ENCODE data around the gene BPHL. TPM values are rescaled to one million over a fixed set of nuclear protein-coding genes. Genes with fewer than 3 reads are reported as not detected.
A peak's percentile ranks its signal among the peaks of the same experiment; 100 is the strongest.
"Not testable (repeated sequence)": the region's sequence is repeated elsewhere in the genome, so short reads cannot be mapped to it uniquely, and the experiment has no call there.

BPHL gene
- polyA plus RNA-seq, 2 of the 4 experiments (the other 2 are of a cell fraction), result 16.5 to 25.5 TPM

DNA sequence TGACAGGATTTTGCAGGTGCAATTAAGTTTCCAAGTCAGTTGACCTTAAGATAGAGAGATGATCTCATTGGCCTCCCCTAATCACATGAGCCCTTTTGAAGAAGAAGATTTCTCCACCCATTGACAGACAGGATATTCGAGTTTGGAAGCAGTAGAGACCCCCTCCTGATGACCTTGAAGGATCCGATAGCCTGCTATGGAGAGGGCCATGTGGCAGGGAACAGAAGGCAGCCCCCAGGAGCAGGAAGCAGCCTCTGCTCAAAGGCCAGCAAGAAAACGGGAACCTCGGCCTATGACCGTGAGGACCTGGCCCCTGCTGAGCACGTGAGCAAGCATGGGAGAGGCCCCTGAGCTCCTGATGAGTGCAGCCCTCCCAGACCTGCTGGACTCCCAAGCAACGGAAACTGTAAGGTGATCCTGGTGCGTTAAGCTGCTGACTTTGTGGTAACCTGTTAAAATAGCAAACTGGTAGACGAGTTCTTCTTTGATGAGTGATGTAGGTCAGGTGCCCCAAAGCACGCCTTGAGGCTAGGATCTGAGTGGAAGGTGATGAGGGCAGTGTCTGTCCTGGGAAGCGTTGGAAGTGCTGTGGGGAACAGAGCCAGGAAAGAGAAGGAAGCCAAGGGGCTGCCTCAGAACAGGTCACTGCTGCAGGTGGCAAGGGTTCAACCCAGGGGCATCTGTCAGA, 57.3 kb downstream of the BPHL start:
- no peak overlapping the region for H3K4me3 ChIP-seq
- H3K9me3 ChIP-seq, result no peaks in the 10 kb centered on the region
- CTCF ChIA-PET, result no interaction called here
- POLR2A ChIA-PET, result no interaction called here
- peaks cover 9% of the 10 kb centered on the region; the same call in 2 of the 3 replicates for H3K4me1 ChIP-seq
- no peak overlapping the region; a peak in 1 of 6 replicates for H3K27ac ChIP-seq
- no peak for ATAC-seq
- WGBS (ENCODE audit: missing lambda C conversion rate), result 79% methylated on average over 10 of the region's 11 CpGs
- no peak overlapping the region for H3K4me2 ChIP-seq
- no peak for DNase-seq (ENCODE audit: low read depth in 1 of 2, low spot score in 1 of 2)
- TF ChIP-seq, protein P1, sequence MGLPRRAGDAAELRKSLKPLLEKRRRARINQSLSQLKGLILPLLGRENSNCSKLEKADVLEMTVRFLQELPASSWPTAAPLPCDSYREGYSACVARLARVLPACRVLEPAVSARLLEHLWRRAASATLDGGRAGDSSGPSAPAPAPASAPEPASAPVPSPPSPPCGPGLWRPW (IDR thresholded peaks at IDR 0.05), result no peak
- no peak for TF ChIP-seq POLR2AphosphoS2 (conservative IDR thresholded peaks at IDR 0.05; ENCODE audit: low read length)
- no peak for TF ChIP-seq JUN (IDR thresholded peaks at IDR 0.05)
- no peak for TF ChIP-seq ESRRA (IDR thresholded peaks at IDR 0.05; ENCODE audit: borderline replicate concordance, low read length)
- TF ChIP-seq, protein P2, sequence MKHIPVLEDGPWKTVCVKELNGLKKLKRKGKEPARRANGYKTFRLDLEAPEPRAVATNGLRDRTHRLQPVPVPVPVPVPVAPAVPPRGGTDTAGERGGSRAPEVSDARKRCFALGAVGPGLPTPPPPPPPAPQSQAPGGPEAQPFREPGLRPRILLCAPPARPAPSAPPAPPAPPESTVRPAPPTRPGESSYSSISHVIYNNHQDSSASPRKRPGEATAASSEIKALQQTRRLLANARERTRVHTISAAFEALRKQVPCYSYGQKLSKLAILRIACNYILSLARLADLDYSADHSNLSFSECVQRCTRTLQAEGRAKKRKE (CRISPR knock-in tag; IDR thresholded peaks at IDR 0.05; ENCODE audit: low read depth), result no peak
- TF ChIP-seq CBX8 (IDR thresholded peaks at IDR 0.05), result no peak
- TF ChIP-seq, protein P3, sequence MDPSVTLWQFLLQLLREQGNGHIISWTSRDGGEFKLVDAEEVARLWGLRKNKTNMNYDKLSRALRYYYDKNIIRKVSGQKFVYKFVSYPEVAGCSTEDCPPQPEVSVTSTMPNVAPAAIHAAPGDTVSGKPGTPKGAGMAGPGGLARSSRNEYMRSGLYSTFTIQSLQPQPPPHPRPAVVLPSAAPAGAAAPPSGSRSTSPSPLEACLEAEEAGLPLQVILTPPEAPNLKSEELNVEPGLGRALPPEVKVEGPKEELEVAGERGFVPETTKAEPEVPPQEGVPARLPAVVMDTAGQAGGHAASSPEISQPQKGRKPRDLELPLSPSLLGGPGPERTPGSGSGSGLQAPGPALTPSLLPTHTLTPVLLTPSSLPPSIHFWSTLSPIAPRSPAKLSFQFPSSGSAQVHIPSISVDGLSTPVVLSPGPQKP (IDR thresholded peaks at IDR 0.05; ENCODE audit: low read depth, low read length), result no peak
- no peak for FAIRE-seq

DNA sequence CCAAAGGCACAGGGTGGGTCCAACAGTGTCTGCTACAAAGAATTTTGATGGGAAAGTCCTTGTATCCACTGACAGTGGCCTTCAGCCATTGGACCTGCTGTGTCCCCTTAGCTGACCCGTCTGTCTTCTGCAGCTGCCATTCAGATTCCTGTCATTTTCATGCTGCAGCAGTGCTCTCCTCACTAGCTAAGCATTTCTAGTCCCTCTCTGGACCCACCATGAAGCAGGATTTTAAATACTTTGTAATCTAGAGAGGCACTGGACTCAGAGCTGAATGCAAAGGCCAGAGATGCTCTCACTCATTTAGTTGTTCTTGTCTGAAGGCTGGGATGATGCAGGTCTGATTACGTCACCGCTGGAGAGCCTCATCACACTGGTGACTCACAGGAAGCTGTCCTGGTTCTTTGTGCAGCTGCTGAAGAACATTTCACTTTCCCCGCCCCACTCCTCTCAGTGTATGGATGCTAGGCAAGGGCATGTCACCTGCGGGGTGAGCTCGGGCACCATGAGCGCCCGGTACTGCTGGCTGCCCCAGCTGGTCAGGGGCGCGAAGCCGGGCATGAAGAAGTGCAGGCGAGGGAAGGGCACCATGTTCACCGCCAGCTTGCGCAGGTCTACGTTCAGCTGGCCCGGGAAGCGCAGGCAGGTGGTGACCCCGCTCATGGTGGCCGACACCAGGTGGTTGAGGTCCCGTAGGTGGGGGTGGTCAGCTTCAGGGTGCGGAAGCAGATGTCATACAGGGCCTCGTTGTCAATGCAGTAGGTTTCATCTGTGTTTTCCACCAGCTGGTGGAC, 58.2 kb downstream of the BPHL start:
- Histone ChIP-seq H3K27ac (peak overlapping the region in 1 of 2 experiments; percentile 37; a peak in 2 of 6 replicates), H3K4me3 (no peak overlapping the region), H3K4me1 (peaks cover 9% of the 10 kb centered on the region; the same call in 2 of the 3 replicates), H3K4me2 (peak overlapping the region; percentile 28; the same call in 2 of the 3 replicates), H3K9me3 (no peaks in the 10 kb centered on the region)
- TF ChIP-seq FOSL2 (IDR thresholded peaks at IDR 0.05) (no peak), FOSL2 (CRISPR knock-in tag; IDR thresholded peaks at IDR 0.05) (peak; percentile 80), GATA3 (IDR thresholded peaks at IDR 0.05; ENCODE audit: borderline replicate concordance) (no peak), CBX8 (IDR thresholded peaks at IDR 0.05) (no peak)
- CTCF ChIA-PET, result interaction anchor here (0.9 to 1.5 kb wide), 2 partner anchors 43 to 75 kb away, joined by 3 read pairs; no protein-coding TSS in a partner anchor
- DNase-seq (ENCODE audit: low read depth in 1 of 2, low spot score in 1 of 2) (peak; percentile 57 to 75), FAIRE-seq (no peak), ATAC-seq (peak; percentile 90 to 96)
- POLR2A ChIA-PET, result interaction anchor here (0.6 to 1.0 kb wide), 2 partner anchors 32 to 58 kb away, joined by 3 to 5 read pairs; partner anchors contain the start of gene BPHL
- 67% methylated on average over 16 of the region's 22 CpGs for WGBS (ENCODE audit: missing lambda C conversion rate)

DNA sequence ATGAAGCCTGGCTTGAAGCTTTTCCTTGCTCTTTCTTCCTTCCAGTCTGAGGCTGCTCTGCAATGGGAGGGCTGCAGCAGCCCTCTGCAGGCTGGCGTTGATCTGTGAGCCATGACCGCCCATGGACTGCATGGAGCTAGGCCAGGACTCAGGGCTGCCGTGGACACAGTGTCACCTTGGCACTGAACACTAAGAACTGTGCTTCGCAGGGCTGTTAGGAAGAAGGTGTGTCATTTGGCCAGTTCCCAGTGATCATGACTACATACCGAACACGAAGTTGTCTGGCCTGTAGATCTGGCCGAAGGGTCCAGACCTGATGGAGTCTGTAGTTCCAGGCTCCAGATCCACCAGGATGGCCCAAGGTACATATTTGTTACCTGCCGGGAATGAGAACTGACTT, 60.2 kb downstream of the BPHL start:
- POLR2A ChIA-PET; H3K4me1 ChIP-seq; DNase-seq (ENCODE audit: low read depth in 1 of 2, low spot score in 1 of 2); CTCF ChIA-PET; H3K4me3 ChIP-seq; H3K4me2 ChIP-seq; ATAC-seq; H3K27ac ChIP-seq; H3K9me3 ChIP-seq; FAIRE-seq: not testable (repeated sequence)
- WGBS (ENCODE audit: missing lambda C conversion rate), result 77% methylated on average over 5 of the region's 8 CpGs

DNA sequence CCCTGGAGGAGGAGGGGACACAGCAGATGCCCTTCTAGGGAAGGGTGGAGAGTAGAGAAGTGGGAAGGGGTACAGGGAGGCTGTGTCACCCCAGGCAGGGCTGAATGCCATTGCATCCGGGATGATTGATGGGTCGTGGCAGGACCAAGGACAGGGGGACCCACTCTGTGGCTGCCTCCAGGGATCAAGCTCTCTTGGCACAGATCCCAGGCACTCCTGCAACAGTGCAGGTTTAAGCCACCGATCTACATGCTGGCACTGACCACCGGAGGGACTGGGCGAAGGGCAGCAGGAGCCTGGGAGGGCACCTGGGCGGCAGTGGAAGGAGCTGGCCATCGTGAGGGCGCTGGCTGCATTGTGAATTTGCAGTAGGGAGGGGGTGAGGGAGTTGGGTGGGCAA, 61.4 kb downstream of the BPHL start:
- peak; percentile 48 to 69; a peak in 4 of 6 replicates for ATAC-seq
- H3K9me3 ChIP-seq; POLR2A ChIA-PET; H3K27ac ChIP-seq; H3K4me1 ChIP-seq; H3K4me2 ChIP-seq; FAIRE-seq; DNase-seq (ENCODE audit: low read depth in 1 of 2, low spot score in 1 of 2); CTCF ChIA-PET; H3K4me3 ChIP-seq: not testable (repeated sequence)
- 20% methylated on average over 1 of the region's 8 CpGs for whole genome bisulfite sequencing (ENCODE audit: missing lambda C conversion rate)

DNA sequence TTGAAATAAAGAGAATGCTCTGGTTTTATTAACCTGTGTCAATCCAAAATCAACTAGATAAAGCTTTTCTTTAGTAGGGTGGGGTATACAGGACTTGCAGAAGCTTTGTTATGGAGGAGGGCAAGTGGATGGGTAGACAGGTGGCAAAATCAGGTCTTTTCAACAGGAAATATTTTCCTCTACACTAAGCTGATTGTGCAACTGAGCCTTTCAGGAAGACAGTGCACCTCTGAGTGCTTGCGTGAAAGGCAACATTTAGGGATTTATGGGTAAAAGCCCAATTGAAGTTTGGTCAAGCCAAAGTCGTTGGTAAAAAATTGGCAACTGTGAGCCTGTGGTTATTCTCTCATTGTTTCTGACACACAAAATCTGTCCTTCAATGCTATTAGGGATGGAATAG, 62.6 kb downstream of the BPHL start:
- FAIRE-seq (no peak), DNase-seq (ENCODE audit: low read depth in 1 of 2, low spot score in 1 of 2) (no peak), ATAC-seq (no peak)
- ChIA-PET POLR2A (no interaction called here), CTCF (interaction anchor here (0.6 kb wide), 1 partner anchor 31 kb away, joined by 3 read pairs; no protein-coding TSS in a partner anchor)
- 50% methylated on average over 2 of the region's 2 CpGs for WGBS (ENCODE audit: missing lambda C conversion rate)
- H3K4me2 ChIP-seq, result no peak overlapping the region
- TF ChIP-seq BHLHE40 (IDR thresholded peaks at IDR 0.05; ENCODE audit: low read depth, low read length) (no peak), NPAS2 (CRISPR knock-in tag; IDR thresholded peaks at IDR 0.05; ENCODE audit: borderline replicate concordance) (no peak), CHD4 (IDR thresholded peaks at IDR 0.05; ENCODE audit: borderline replicate concordance) (no peak), RFX5 (IDR thresholded peaks at IDR 0.05) (no peak), EHMT2 (IDR thresholded peaks at IDR 0.05; ENCODE audit: low read depth) (no peak), PHF8 (IDR thresholded peaks at IDR 0.05; ENCODE audit: borderline replicate concordance, low read depth) (no peak), RCOR1 (IDR thresholded peaks at IDR 0.05; ENCODE audit: low read depth, low read length) (no peak), ZSCAN20 (CRISPR knock-in tag; IDR thresholded peaks at IDR 0.05) (no peak), KDM1A (IDR thresholded peaks at IDR 0.05; ENCODE audit: low read depth) (no peak)
- TF ChIP-seq, protein P3 (IDR thresholded peaks at IDR 0.05; ENCODE audit: low read depth, low read length), result no peak
- TF ChIP-seq, protein P4, sequence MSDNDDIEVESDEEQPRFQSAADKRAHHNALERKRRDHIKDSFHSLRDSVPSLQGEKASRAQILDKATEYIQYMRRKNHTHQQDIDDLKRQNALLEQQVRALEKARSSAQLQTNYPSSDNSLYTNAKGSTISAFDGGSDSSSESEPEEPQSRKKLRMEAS (IDR thresholded peaks at IDR 0.05), result no peak
- H3K27ac ChIP-seq, result no peak overlapping the region
- H3K9me3 ChIP-seq, result no peaks in the 10 kb centered on the region
- H3K4me3 ChIP-seq, result no peak overlapping the region
- peaks cover 9% of the 10 kb centered on the region; the same call in 2 of the 3 replicates for H3K4me1 ChIP-seq

All from A549 (cell line).